C4-2B (cell line): ENCODE measurements around the gene WNT7B.

Experiments used
- ZFX ChIP-seq: fragments of 450-650 bp; IDR thresholded peaks from 2 replicates; pipeline ENCODE4 v1.6.1; 2017
- TF ChIP-seq, protein P1 (sequence below): fragments of 450-650 bp; conservative IDR thresholded peaks from 2 replicates; pipeline ENCODE4 v1.5.1; 2017; ENCODE audit warnings: mild to moderate bottlenecking

- TF ChIP-seq, protein P1, sequence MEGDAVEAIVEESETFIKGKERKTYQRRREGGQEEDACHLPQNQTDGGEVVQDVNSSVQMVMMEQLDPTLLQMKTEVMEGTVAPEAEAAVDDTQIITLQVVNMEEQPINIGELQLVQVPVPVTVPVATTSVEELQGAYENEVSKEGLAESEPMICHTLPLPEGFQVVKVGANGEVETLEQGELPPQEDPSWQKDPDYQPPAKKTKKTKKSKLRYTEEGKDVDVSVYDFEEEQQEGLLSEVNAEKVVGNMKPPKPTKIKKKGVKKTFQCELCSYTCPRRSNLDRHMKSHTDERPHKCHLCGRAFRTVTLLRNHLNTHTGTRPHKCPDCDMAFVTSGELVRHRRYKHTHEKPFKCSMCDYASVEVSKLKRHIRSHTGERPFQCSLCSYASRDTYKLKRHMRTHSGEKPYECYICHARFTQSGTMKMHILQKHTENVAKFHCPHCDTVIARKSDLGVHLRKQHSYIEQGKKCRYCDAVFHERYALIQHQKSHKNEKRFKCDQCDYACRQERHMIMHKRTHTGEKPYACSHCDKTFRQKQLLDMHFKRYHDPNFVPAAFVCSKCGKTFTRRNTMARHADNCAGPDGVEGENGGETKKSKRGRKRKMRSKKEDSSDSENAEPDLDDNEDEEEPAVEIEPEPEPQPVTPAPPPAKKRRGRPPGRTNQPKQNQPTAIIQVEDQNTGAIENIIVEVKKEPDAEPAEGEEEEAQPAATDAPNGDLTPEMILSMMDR = no peak
- no peak for TF ChIP-seq ZFX
Measured at GRCh38 chr22:45972889-45973253, 4.1 kb downstream of the WNT7B start.
